GM12878 (cell line): ENCODE data around the gene OLFM1. TPM values are rescaled to one million over a fixed set of nuclear protein-coding genes. Genes with fewer than 3 reads are reported as not detected.

Experiments used
- ATAC-seq: fragments of 200-7000 bp; cut with Tn5 transposase; 3 replicates; pipeline ENCODE4 v1.9.1; 2020; ENCODE audit warnings: mild to moderate bottlenecking, moderate library complexity
- BruUV-seq: library from RNA; stranded (reverse); fragments of 400-500 nt; replicated peaks from 2 replicates; lab custom pipeline; 2021; lab: Mats Ljungman, UMichigan
- CTCF ChIA-PET: fragments of 300-600 bp; sonication (Branson Sonifier 250); formaldehyde crosslinking; extraction: SDS; loops from one replicate; lab custom pipeline; 2021; ENCODE audit warnings: inconsistent platforms; lab: Yijun Ruan, JAX
- POLR2A ChIA-PET: fragments of 350-600 bp; formaldehyde crosslinking; extraction: SDS; loops from one replicate; lab custom pipeline; 2021; ENCODE audit warnings: inconsistent platforms; lab: Charles Lee
- RAD21 ChIA-PET: fragments of 300-600 bp; sonication (Branson Sonifier 250); formaldehyde crosslinking; loops from one replicate; lab custom pipeline; 2023; ENCODE audit warnings: antibody characterized with exemption; ENCODE audit not compliant: unreplicated experiment; lab: Charles Lee
- SMC1A ChIA-PET: fragments of 300-600 bp; sonication (Branson Sonifier 250); formaldehyde crosslinking; loops from one replicate; lab custom pipeline; 2023; ENCODE audit not compliant: unreplicated experiment, uncharacterized antibody; lab: Charles Lee
- DNase-seq: peaks from one replicate; pipeline ENCODE4 v3.0.0-alpha.2; 2011; ENCODE audit warnings: low read depth, low spot score
- FAIRE-seq: peaks from 3 replicates; lab custom pipeline; 2011; peaks lifted over from hg19 to GRCh38; lab: Jason Lieb, UNC
- H2AFZ ChIP-seq: 2 replicates; pipeline ENCODE4 v1.6.0; 2011; ENCODE audit warnings: low read depth, low read length, control low read depth; ENCODE audit not compliant: control insufficient read depth
- H3K27ac ChIP-seq: 2 replicates; pipeline ENCODE4 v1.5.1; 2011; ENCODE audit warnings: control low read depth; ENCODE audit not compliant: control insufficient read depth, insufficient read depth
- H3K27me3 ChIP-seq, 2 experiments: replicated peaks in 1 of 2; 2 replicates each; pipeline versions ENCODE4 v1.6.0 to v1.6.1; 2011; ENCODE audit warnings: low read length in 1 of 2; ENCODE audit not compliant: control insufficient read depth in 2 of 2, insufficient read depth in 2 of 2
- H3K36me3 ChIP-seq, 2 experiments: 2 replicates each; pipeline ENCODE4 v1.5.1; 2011; ENCODE audit warnings: low read length in 1 of 2; ENCODE audit not compliant: control insufficient read depth in 2 of 2, insufficient read depth in 2 of 2
- H3K4me1 ChIP-seq: 2 replicates; pipeline ENCODE4 v1.6.1; 2011; ENCODE audit warnings: mild to moderate bottlenecking, low read length, moderate library complexity, mixed read lengths; ENCODE audit not compliant: control insufficient read depth, insufficient read depth
- H3K4me2 ChIP-seq: 2 replicates; pipeline ENCODE4 v1.6.0; 2011; ENCODE audit warnings: control low read depth; ENCODE audit not compliant: control insufficient read depth, insufficient read depth
- H3K4me3 ChIP-seq: fragments of 200-600 bp; sonication (generic); 2 replicates; pipeline ENCODE4 v1.5.1; 2016
- H3K79me2 ChIP-seq: 2 replicates; pipeline ENCODE4 v1.6.0; 2011; ENCODE audit warnings: low read length; ENCODE audit not compliant: control insufficient read depth, insufficient read depth
- H3K9ac ChIP-seq: 2 replicates; pipeline ENCODE4 v1.8.0; 2011; ENCODE audit warnings: low read length, control low read depth, mixed read lengths; ENCODE audit not compliant: control insufficient read depth, insufficient read depth
- H3K9me3 ChIP-seq: replicated peaks from 3 replicates; pipeline ENCODE4 v1.5.1; 2011; ENCODE audit warnings: mild to moderate bottlenecking, low read length; ENCODE audit not compliant: control insufficient read depth, insufficient read depth
- H4K20me1 ChIP-seq: 2 replicates; pipeline ENCODE4 v1.6.0; 2011; ENCODE audit not compliant: control insufficient read depth, insufficient read depth
- HDGF ChIP-seq: fragments of 450-650 bp; IDR thresholded peaks from 2 replicates; pipeline ENCODE4 v1.6.1; 2016; ENCODE audit warnings: antibody characterized with exemption
- IKZF1 ChIP-seq: fragments of 450-650 bp; conservative IDR thresholded peaks from 2 replicates; pipeline ENCODE4 v1.6.1; 2017; ENCODE audit warnings: antibody characterized with exemption, mild to moderate bottlenecking
- IRF3 ChIP-seq: fragments of 450-650 bp; IDR thresholded peaks from 2 replicates; pipeline ENCODE4 v1.6.1; 2014; ENCODE audit warnings: mild to moderate bottlenecking
- KAT2A ChIP-seq: conservative IDR thresholded peaks from 2 replicates; pipeline ENCODE4 v1.6.1; 2011; ENCODE audit warnings: low read depth, low read length; ENCODE audit not compliant: control insufficient read depth
- MXI1 ChIP-seq: fragments of 150-350 bp; IDR thresholded peaks from 2 replicates; pipeline ENCODE4 v1.6.1; 2011; ENCODE audit warnings: low read depth, mild to moderate bottlenecking, inconsistent platforms, low read length, improper control_type of control experiment
- NR2C1 ChIP-seq: fragments of 450-650 bp; IDR thresholded peaks from 2 replicates; pipeline ENCODE4 v1.6.1; 2017; ENCODE audit warnings: antibody characterized with exemption, mild to moderate bottlenecking, moderate library complexity
- POLR2A ChIP-seq: IDR thresholded peaks from 2 replicates; pipeline ENCODE4 v1.6.1; 2011; ENCODE audit warnings: low read depth, mild to moderate bottlenecking, low read length
- RAD51 ChIP-seq: fragments of 450-650 bp; IDR thresholded peaks from 2 replicates; pipeline ENCODE4 v1.6.1; 2016; ENCODE audit warnings: moderate library complexity, mild to moderate bottlenecking, inconsistent platforms
- RCOR1 ChIP-seq: conservative IDR thresholded peaks from 2 replicates; pipeline ENCODE4 v1.6.1; 2012; ENCODE audit warnings: low read depth, low read length, improper control_type of control experiment
- RUNX3 ChIP-seq: IDR thresholded peaks from 2 replicates; pipeline ENCODE4 v1.6.1; 2012; ENCODE audit warnings: low read length, inconsistent platforms
- TBL1XR1 ChIP-seq: IDR thresholded peaks from 2 replicates; pipeline ENCODE4 v1.6.1; 2012; ENCODE audit warnings: low read depth, low read length, improper control_type of control experiment
- ZNF24 ChIP-seq: fragments of 450-650 bp; IDR thresholded peaks from 2 replicates; pipeline ENCODE4 v1.6.1; 2017; ENCODE audit warnings: antibody characterized with exemption, mild to moderate bottlenecking
- WGBS: methylation state at CpG from one replicate; pipeline ENCODE4 v1.1.6; 2016; ENCODE audit warnings: low lambda C conversion rate; ENCODE audit not compliant: insufficient replicate concordance, insufficient coverage; ENCODE audit errors: missing lambda C conversion rate; 5-methylcytosine and 5-hydroxymethylcytosine counted together
- in situ Hi-C: fragments of 300-500 bp; cut with MboI; formaldehyde crosslinking; loops from 9 replicates; pipeline ENCODE4 v1.14.3; 2018; ENCODE audit warnings: mixed read lengths
- intact Hi-C: fragments of 100-400 bp; cut with micrococcal nuclease; formaldehyde crosslinking; loops from one replicate; pipeline ENCODE4 v1.14.2; 2022; ENCODE audit not compliant: unreplicated experiment
- polyA plus RNA-seq, 11 experiments: library from polyadenylated mRNA; depleted of rRNA in 4 of 11; unstranded in 6 of 11; stranded (reverse) in 5 of 11; fragments of >200 nt; fragmentation: Nextera tagmentation in 4 of 11; fragmentation: Illumina TruSeq in 1 of 11; extraction: Ambion mirVana in 4 of 11; extraction: Trizol in 1 of 11; gene quantifications; 1 replicate in 1 of 11; 2 replicates in 10 of 11; pipeline versions ENCODE4 v1.2.1 to v1.2.3, GENCODE V29; 2011 to 2016; ENCODE audit warnings: inconsistent platforms in 2 of 11, missing spikeins in 2 of 11, low read depth in 1 of 11
- total RNA-seq, 4 experiments: library from RNA; depleted of rRNA in 3 of 4; stranded (reverse); fragments of >200 nt in 3 of 4; fragmentation: Illumina TruSeq in 1 of 4; extraction: Trizol in 1 of 4; gene quantifications; 2 replicates each; pipeline versions ENCODE4 v1.2.1 to v1.2.3, GENCODE V29; 2013 to 2021
- TF ChIP-seq, protein P1 (sequence below): fragments of 450-650 bp; IDR thresholded peaks from 2 replicates; pipeline ENCODE4 v1.6.1; 2016; ENCODE audit warnings: mild to moderate bottlenecking, moderate library complexity, borderline replicate concordance

OLFM1 gene
- total and polyA plus RNA-seq, 10 of the 15 experiments (the other 5 are each of a cell fraction or from before 2014, with no cell fraction given): not detected

DNA sequence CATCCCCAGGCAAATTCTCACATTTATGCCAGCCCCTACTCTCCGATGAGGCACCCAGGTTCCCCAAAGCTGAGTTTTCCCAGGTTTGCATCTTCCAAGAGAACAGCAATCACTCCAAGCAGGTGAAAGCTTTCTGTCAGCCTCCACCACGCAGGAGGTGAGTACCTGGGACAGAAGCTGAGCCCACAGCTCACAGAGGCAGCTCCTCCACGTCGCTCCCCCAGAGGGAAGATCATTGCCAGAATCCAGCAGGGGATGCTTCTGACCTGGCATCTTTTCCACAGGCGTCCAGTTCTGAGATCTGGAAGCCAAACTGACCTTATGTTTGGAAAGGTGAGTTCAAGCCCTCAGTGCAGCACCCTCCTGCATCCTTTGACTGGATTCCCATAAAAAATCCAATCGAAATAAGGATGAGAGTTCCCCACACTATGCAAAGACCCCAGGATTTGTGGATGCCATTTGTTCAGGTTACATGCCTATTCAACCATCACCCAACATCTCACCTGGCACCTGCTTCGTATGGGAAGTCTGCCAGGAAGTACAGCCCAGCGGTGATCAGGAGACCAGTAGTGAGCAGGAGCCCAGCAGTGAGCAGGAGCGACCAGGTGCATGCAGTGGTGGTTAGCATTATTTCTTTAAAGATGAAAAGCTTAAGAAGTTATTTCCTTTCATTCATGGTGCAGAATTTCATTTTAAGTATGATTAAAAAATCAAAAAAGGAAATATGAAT lies 47.4 kb upstream of the OLFM1 start (continued):
- TF ChIP-seq, protein P1, sequence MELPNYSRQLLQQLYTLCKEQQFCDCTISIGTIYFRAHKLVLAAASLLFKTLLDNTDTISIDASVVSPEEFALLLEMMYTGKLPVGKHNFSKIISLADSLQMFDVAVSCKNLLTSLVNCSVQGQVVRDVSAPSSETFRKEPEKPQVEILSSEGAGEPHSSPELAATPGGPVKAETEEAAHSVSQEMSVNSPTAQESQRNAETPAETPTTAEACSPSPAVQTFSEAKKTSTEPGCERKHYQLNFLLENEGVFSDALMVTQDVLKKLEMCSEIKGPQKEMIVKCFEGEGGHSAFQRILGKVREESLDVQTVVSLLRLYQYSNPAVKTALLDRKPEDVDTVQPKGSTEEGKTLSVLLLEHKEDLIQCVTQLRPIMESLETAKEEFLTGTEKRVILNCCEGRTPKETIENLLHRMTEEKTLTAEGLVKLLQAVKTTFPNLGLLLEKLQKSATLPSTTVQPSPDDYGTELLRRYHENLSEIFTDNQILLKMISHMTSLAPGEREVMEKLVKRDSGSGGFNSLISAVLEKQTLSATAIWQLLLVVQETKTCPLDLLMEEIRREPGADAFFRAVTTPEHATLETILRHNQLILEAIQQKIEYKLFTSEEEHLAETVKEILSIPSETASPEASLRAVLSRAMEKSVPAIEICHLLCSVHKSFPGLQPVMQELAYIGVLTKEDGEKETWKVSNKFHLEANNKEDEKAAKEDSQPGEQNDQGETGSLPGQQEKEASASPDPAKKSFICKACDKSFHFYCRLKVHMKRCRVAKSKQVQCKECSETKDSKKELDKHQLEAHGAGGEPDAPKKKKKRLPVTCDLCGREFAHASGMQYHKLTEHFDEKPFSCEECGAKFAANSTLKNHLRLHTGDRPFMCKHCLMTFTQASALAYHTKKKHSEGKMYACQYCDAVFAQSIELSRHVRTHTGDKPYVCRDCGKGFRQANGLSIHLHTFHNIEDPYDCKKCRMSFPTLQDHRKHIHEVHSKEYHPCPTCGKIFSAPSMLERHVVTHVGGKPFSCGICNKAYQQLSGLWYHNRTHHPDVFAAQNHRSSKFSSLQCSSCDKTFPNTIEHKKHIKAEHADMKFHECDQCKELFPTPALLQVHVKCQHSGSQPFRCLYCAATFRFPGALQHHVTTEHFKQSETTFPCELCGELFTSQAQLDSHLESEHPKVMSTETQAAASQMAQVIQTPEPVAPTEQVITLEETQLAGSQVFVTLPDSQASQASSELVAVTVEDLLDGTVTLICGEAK: no peak
- no peak for TF ChIP-seq IKZF1

DNA sequence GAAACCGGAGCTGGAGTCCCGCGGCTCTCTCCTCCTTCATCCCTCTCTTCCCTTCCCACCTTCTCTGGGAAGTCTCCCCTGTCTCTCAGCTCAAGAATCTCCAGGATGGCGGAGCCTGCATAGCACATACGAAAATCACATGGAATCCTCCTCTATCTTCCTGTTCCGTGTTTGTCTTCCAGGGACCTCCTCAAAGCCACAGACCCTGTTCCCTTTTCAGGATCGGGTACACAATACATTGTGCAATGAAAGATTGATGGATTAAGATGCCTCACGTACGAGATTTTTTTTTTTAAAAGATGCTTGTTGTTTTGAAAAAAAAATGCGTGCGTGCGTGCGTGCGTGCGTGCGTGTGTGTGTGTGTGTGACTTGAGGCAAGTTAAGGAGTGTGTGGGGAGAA lies 46.6 kb upstream of the OLFM1 start:
- no peak for TF ChIP-seq RCOR1
- TF ChIP-seq RUNX3: no peak
- TF ChIP-seq HDGF: no peak
- no peak for TF ChIP-seq ZNF24
- TF ChIP-seq TBL1XR1: no peak
- no peak for TF ChIP-seq NR2C1
- no peak for TF ChIP-seq MXI1
- TF ChIP-seq KAT2A: no peak
- no peak for TF ChIP-seq POLR2A
- no peak for TF ChIP-seq IRF3
- TF ChIP-seq RAD51: no peak
- FAIRE-seq (no peak), ATAC-seq (no peak), DNase-seq (no peak)
- Histone ChIP-seq H3K36me3 (no peaks in the 10 kb centered on the region), H3K4me1 (no peaks in the 10 kb centered on the region), H3K27ac (no peak overlapping the region), H3K4me2 (no peak overlapping the region), H3K4me3 (no peak overlapping the region), H2AFZ (no peak overlapping the region), H3K79me2 (no peaks in the 10 kb centered on the region), H4K20me1 (no peaks in the 10 kb centered on the region), H3K9me3 (no peaks in the 10 kb centered on the region), H3K9ac (no peak overlapping the region), H3K27me3 (no peaks in the 10 kb centered on the region; a peak in 2 of 4 replicates)
- WGBS: 48% methylated on average over 16 of the region's 16 CpGs
- CTCF ChIA-PET: no interaction called here
- in situ Hi-C loops (no loop called here), intact Hi-C loops (no loop called here)
- SMC1A ChIA-PET: no interaction called here
- RAD21 ChIA-PET: no interaction called here
- no TSS peak for BruUV-seq
- POLR2A ChIA-PET: no interaction called here
